ENCODE results near the gene TPSAB1. TPM values are rescaled to one million over a fixed set of nuclear protein-coding genes. Genes with fewer than 3 reads are reported as not detected.
A peak's percentile ranks its signal among the peaks of the same experiment; 100 is the strongest.
"Not testable (repeated sequence)": the region's sequence is repeated elsewhere in the genome, so short reads cannot be mapped to it uniquely, and the experiment has no call there.

The TPSAB1 gene
- total RNA-seq, 4 donors from 2014 or later = 13.8 to 67.7 (median 28.5) TPM

DNA sequence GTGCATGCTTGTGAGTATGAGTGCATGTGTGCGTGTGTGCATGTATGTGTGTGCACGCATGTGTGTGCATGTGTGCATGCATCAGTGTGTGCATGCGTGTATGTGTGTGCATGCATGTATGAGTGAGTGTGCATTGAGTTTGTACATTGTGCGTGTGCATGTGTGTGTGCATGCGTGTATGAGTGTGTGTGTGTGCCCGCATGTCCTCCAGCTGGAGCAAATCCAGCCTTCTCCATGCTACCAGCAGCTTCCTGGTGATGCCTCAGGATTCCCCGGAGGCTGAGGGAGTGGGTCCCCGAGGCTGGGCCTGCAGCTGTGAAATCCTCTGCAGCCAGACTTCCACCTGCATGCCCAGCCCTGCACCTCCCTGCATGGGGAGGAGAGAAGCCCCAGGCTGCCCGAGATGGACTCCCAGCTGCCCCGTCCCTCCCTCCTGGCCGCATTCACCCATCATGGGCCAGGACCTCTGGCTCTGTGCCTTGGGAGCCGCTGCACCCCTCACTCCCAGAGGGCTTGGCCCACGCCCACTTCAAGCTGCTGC is 24.7 kb downstream of the TPSAB1 start:
- no peaks in the 10 kb centered on the region for H3K9me3 ChIP-seq
- H3K4me3 ChIP-seq = no peak overlapping the region
- TF ChIP-seq POLR2A (IDR thresholded peaks at IDR 0.05) = no peak
- TF ChIP-seq, protein P1, sequence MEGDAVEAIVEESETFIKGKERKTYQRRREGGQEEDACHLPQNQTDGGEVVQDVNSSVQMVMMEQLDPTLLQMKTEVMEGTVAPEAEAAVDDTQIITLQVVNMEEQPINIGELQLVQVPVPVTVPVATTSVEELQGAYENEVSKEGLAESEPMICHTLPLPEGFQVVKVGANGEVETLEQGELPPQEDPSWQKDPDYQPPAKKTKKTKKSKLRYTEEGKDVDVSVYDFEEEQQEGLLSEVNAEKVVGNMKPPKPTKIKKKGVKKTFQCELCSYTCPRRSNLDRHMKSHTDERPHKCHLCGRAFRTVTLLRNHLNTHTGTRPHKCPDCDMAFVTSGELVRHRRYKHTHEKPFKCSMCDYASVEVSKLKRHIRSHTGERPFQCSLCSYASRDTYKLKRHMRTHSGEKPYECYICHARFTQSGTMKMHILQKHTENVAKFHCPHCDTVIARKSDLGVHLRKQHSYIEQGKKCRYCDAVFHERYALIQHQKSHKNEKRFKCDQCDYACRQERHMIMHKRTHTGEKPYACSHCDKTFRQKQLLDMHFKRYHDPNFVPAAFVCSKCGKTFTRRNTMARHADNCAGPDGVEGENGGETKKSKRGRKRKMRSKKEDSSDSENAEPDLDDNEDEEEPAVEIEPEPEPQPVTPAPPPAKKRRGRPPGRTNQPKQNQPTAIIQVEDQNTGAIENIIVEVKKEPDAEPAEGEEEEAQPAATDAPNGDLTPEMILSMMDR (IDR thresholded peaks at IDR 0.05) = no peak
- TF ChIP-seq EP300 (IDR thresholded peaks at IDR 0.05) = no peak
- H3K27ac ChIP-seq = no peak overlapping the region
- DNase-seq (ENCODE audit: low spot score in 2 of 2) = no peak
- no peaks in the 10 kb centered on the region for H3K4me1 ChIP-seq
- H3K36me3 ChIP-seq = no peaks in the 10 kb centered on the region
- H3K27me3 ChIP-seq = peaks cover 0 to 42% of the 10 kb centered on the region in 2 donors
- WGBS, 2 donors = 73 to 94% methylated on average over 5 to 11 of the region's 13 CpGs

DNA sequence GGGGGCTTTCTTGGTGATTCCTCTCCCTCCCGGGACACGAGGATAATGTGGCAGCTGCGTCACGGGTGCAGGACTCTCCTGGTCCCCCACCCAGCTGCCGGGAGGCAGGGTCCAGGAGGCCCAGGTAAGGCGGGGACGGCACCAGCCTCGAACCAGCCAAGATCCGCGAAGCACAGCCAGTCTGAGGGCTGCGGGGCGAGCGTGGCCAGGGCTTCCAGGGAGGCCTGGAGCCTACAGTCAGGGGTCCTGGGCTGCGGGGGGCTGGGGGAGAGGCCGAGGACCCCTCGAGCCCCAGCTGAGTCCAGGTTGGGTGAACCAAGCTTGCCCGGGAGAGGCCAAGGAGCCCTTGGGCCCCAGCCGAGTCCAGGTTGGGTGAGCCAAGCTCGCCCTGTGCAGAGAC is 25.3 kb downstream of the TPSAB1 start:
- TF ChIP-seq, protein P1 (IDR thresholded peaks at IDR 0.05) = no peak
- no peak for TF ChIP-seq POLR2A (IDR thresholded peaks at IDR 0.05)
- no peaks in the 10 kb centered on the region for H3K4me1 ChIP-seq
- WGBS, 2 donors = 84 to 94% methylated on average over 7 to 19 of the region's 19 CpGs

DNA sequence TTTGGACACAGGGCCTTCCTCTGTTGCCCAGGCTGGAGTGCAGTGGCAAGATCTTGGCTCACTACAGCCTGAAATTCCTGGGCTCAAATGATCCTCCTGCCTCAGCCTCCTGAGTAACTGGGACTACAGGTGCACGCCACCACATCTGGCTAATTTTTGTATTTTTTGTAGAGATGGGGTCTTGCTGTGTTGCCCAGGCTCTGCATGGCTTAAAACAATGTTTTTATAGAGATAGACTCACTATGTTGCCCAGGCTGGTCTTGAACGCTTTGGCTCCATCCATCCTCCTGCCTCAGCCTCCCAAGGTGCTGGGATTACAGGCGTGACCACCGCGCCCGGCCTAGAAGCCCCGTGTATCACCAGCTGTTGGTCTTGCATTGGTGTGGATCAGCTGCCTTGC is 28.9 kb downstream of the TPSAB1 start:
- not testable (repeated sequence) for H3K9me3 ChIP-seq; H3K36me3 ChIP-seq; H3K27ac ChIP-seq; H3K4me3 ChIP-seq; H3K4me1 ChIP-seq; DNase-seq (ENCODE audit: low spot score in 2 of 2)
- H3K27me3 ChIP-seq = peaks cover 0 to 44% of the 10 kb centered on the region in 2 donors
- 88 to 96% methylated on average over 7 of the region's 7 CpGs for WGBS, 2 donors

More for the DNA sequence above, 25.3 kb downstream of the TPSAB1 start:
- peaks cover 0 to 38% of the 10 kb centered on the region in 2 donors for H3K27me3 ChIP-seq
- no peak for DNase-seq (ENCODE audit: low spot score in 2 of 2)
- no peak overlapping the region for H3K4me3 ChIP-seq
- H3K9me3 ChIP-seq = no peaks in the 10 kb centered on the region
- no peaks in the 10 kb centered on the region for H3K36me3 ChIP-seq
- H3K27ac ChIP-seq = no peak overlapping the region

DNA sequence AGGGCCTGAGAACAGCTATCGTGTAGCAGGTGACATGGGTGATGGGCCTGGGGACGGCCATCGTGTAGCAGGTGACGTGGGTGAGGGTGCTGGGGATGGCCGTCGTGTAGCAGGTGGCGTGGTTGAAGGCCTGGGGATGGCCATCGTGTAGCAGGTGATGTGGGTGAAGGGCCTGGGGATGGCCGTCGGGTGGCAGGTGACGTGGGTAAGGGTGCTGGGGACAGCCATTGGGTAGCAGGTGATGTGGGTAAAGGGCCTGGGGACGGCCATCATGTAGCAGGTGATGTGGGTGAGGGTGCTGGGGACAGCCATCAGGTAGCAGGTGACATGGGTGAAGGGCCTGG is 30.8 kb downstream of the TPSAB1 start:
- H3K4me3 ChIP-seq = no peak overlapping the region
- peaks cover 0 to 9% (median 0%) of the 10 kb centered on the region in 4 donors for H3K4me1 ChIP-seq
- 75 to 83% methylated on average over 12 of the region's 12 CpGs for WGBS, 2 donors
- TF ChIP-seq, protein P1 (IDR thresholded peaks at IDR 0.05) = no peak
- TF ChIP-seq POLR2A (IDR thresholded peaks at IDR 0.05) = no peak
- TF ChIP-seq EP300 (IDR thresholded peaks at IDR 0.05) = no peak
- peaks cover 0 to 6% (median 0%) of the 10 kb centered on the region in 4 donors for H3K9me3 ChIP-seq
- H3K27ac ChIP-seq = no peak overlapping the region
- H3K27me3 ChIP-seq = peaks cover 0 to 55% of the 10 kb centered on the region in 2 donors
- no peaks in the 10 kb centered on the region for H3K36me3 ChIP-seq
- DNase-seq (ENCODE audit: low spot score in 2 of 2) = no peak

DNA sequence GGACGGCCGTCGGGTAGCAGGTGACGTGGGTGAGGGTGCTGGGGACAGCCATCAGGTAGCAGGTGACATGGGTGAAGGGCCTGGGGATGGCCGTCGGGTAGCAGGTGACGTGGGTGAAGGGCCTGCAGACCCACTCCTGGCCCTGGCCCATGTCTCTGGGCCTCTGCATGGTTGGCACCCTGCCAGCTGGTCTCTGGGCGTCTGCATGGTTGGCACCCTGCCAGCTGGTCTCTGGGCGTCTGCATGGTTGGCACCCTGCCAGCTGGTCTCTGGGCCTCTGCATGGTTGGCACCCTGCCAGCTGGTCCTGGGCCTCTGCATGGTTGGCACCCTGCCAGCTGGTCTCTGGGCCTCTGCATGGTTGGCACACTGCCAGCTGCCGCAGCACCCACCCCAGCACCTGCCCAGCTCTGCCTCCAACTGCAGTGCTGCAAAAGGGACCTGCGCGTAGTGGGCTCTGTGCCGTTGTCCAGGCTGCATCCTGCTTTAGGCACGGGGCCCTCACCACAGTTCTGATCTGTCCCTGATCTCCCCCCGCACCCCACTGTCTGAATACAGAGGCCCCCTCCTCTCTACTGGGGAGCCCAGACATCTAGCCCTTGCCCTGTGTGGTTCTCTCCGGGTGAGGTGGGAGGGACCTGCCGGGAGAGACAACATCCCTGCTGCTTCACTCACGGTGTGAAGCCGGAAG is 31.4 kb downstream of the TPSAB1 start:
- H3K27ac ChIP-seq, H3K4me3 ChIP-seq, H3K36me3 ChIP-seq, H3K4me1 ChIP-seq, H3K9me3 ChIP-seq: not testable (repeated sequence)
- 13 to 23% methylated on average over 12 to 19 of the region's 19 CpGs for WGBS, 2 donors
- H3K27me3 ChIP-seq = peaks cover 0 to 58% of the 10 kb centered on the region in 2 donors
- DNase-seq (ENCODE audit: low spot score in 2 of 2) = peak in 1 of 2 donors; percentile 12

DNA sequence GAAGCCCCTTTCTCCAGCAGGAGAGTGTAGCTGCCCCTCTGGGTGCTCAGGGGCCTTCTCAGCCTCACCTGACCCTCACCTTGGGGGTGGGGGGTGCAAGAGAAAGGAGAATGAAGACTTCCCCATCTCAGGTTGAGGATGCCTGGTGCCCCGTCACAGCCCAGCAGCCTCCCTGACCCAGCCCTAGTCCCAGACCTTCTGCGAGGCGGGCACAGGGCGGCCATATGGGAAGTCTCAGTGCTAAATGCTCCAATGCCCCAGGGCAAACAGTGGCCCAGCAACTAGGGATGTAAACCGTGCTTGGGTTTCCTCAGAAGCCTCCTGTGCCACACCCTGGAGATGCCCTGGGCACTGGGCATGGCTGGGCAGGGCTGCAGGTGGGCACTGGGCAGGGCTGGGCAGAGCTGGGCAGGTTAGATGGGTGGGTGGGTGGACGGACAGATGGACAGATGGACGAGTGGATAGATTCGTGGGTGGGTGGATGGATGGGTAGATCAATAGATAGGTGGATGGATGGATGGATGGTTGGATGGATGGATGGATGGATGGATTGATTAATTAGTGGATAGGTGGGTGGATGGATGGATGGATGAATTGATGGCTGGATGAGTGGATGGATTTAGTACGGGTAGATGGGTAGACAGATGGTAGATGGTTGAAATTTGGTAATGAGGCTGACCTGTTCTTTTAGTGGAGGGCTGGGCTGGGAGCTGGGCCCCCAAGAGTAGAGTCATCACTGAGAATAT is 32.1 kb downstream of the TPSAB1 start:
- Histone ChIP-seq H3K36me3 (no peaks in the 10 kb centered on the region), H3K4me3 (no peak overlapping the region), H3K27ac (no peak overlapping the region), H3K9me3 (peaks cover 0 to 6% (median 0%) of the 10 kb centered on the region in 4 donors), H3K27me3 (peaks cover 0 to 65% of the 10 kb centered on the region in 2 donors), H3K4me1 (peaks cover 0 to 9% (median 0%) of the 10 kb centered on the region in 4 donors)
- DNase-seq (ENCODE audit: low spot score in 2 of 2) = no peak
- TF ChIP-seq EP300 (IDR thresholded peaks at IDR 0.05) = no peak
- TF ChIP-seq, protein P1 (IDR thresholded peaks at IDR 0.05) = no peak
- TF ChIP-seq POLR2A (IDR thresholded peaks at IDR 0.05) = no peak
- 68 to 76% methylated on average over 9 of the region's 9 CpGs for WGBS, 2 donors
